HT-29 (cell line): ENCODE results near the gene SGCA. TPM values are rescaled to one million over a fixed set of nuclear protein-coding genes. Genes with fewer than 3 reads are reported as not detected.

Experiments used
- DNase-seq: peaks from one replicate; pipeline ENCODE4 v3.0.0-alpha.2; 2015; ENCODE audit warnings: low spot score
- total RNA-seq: library from RNA; depleted of rRNA; stranded (reverse); fragments of >200 nt; shearing (Covaris generic); gene quantifications from 2 replicates; pipeline ENCODE4 v1.2.3, GENCODE V29; 2014; rRNA removed

SGCA gene
- not detected in 2 replicates for total RNA-seq

DNA sequence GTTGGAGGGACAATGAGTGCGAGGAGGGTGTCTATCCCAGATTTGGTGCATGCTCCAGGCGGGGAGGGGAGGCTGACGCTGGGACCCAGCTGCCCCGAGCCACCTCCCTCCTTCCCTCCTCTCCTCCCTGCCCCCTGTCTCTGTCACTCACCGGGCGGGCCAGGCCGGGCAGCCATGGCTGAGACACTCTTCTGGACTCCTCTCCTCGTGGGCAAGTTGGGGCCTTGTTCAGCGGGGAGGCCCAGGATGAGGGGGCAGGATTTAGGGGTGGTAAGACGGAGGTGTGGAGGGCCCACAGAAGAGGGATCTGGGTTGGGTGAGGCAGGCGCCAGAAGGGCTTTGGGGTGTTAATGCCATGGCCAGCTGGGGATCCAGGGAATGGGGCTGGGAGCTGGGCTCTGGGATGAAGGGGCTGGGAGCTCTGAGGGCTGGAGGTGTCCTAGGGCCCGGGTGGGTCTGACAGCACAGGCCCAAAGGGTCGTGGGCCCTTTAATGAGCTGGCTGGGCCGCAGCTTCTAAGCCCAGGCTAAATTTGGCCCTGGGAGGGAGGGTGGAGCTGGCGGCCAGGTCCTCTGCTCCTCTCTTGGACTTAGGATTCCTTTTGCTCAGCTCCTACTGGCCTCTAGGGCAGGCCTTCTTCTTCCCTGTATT is at the start of gene SGCA:
TSS of gene SGCA (plus strand) at position 139 of the 651 bp plus-strand sequence. CDS start at position 175, 36 bp downstream.
- no peak for DNase-seq

DNA sequence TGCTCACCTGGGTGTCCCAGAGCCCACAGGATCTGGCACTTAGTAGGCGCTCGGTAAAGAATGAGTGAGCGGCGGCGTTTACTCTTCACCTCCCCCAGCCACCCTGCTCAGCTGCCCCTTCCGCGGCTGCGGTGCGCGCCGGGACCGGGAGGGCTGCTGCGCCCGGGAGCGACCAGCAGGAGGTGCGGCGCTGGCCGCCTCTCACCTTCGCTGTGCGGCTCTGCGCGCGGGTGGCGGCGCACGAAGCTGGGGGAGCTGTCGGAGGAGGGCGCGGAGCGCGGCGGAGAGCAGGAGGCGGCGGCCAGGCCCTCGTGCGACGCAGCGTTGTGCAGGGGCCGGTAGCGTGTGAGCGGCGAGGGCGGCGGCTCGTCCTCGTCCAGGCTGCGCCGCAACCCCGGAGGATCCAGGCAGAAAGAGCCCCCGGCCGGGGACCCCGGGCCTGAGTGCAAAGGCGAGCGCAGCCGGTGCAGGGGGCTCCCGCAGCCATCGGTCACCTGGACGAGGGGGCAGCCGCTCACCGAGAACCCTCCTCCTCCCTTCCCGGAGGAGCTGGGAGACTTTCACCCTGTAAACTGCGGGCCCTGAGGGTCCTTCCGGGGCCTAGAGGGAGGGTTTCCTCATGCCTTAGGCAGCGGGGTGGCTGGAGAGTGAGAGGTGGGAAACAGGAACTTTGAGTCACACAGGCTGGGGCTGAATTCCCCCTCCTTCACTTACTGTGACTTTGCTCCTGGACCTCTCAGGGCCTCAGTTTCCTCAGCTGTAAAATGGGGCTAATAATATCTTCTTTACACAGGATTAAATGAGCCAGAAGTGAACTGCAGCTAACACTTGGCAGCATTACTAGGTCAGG is 48.4 kb upstream of the SGCA start:
- peak; percentile 65 for DNase-seq

DNA sequence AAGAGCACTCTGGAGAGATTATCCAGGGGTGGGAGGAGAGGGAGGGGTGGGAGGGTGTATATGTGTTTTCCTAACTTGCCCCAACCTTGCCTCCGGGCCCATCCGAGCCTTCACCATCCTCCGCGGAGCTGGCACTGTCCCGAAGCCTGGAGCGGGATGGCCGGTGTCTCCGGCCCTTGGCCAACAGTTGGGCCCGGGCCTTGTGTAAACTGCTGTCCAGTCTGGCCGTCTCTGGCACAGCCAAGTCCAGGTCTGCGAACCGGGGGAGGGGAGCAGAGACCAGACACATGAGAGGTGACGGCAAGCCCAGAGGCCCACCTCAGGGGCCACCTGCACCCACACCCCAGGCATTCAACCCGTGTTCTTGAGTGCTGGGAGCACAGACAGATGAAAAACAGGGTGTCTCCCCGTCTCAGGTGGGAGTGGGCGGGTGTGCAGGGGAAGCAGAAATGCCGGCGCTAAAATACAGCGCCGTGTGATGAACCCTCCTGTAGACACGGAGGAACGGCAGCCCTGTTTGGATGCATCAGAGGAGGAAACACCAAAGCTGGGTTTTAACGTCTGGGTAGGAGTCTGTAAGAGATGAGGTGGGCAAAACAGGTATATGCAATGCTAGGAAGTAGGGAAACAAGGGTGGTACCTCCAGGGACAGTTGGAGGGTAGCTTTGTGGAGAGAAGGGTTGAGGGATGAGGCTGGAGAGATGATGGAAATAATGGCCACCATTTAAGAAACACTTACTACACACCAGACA is 47.6 kb upstream of the SGCA start:
- no peak for DNase-seq

DNA sequence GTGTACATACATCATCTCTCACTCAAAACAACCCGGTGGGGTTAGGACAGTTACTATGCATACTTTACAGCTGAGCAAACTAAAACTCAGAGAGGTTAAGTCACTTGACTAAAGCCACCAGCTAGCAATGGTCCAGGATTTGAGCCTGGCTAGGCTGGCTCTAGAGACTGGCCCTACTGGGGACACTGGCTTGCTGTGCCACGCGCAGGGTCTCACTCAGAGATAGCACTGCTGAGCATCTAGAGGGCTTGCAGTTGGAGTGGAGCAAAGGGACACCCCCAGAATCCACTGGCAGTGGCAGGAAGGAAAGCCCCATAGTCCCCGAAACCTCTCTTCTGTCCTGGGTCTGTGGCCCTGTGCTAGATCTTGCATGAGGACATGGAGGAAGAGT is 47.0 kb upstream of the SGCA start:
- no peak for DNase-seq

DNA sequence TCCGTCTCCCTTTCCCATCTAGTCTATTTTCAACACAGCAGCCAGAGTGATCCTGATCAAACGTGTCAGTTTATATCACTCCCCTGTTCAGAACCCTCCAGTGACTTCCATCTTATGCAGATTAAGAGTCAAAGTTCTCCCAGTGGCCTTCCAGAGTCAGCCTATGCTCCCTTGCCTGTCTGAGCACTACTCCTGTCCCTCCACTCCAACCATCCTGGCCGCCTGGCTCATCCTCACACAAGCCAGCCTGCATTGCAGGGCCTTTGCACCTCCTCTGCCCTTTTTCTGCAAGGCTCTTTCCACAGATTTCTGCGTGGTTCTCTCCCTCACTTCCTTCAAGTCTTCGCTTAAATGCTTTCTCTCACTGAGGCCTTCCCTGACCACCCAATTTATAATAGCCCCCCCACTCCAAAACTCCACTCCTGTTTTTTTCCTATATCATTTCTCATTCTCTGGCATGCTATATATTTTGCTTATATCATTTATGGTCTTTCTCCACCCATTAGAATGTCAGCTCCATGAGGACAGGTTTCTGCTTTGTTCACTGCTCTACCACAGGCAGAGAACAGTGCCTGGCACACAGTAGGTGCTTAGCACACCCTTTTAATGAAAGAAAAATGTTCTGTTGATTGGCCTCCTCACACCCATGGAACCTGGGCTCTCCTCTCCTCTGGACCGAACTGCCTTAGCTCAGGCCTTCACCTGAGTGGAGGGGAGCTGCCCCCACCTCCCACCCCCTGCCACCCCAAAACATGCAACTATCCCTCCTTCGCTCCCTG is 45.1 kb upstream of the SGCA start:
- DNase-seq: no peak

DNA sequence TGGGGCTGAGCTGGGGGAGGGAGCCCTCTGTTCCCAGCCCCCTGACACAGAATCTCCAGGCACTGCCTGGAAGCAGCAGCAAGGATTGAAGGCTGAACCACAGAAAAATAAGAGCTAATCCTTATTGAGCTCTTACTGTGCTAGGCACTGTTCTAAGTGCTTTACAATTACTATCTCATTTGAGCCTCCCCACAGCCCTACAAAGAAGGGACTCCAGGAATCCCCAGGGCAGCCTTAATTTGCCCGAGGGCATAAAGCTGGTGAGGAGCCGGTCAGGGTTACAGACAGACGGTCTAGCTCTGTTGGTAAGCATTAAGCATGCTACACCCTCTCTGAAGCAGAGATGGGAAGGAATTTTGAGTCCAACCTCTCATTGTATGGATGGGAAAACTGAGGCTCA is 42.9 kb upstream of the SGCA start:
- DNase-seq: no peak

DNA sequence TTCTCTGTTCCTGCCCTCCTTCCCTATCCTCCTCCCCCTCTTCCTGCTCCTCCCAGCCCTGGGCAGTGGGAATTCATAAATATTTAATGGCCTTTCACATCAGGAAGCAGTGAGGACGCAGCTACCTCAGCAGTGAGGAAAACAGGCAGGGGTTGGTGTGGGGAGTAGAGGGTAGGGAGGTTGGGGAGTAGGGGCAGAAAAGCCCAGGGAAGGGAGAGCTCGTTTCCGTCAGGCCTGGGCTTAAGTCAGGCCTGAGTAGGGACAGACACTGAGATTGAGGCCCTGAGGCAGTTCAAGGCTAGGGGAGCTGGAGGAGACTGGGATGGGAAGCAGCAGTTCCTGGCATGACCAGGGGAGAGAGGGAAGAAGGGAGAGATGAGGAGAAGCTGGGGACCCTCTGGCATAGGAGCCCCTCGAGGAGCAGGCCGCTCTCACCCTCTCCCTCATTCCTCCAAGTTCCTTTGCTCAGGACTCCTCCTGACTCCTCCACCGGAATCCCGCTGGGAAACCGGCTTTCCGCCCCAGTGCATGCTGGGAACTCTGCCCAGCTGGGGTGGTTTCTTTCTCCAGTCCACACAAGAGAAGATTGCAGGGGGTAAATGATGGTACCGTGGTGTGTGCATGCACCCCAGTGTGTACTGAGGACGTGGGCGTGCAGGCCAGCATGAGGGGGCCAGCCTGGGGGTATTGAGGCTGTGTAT is 42.0 kb upstream of the SGCA start:
- peak; percentile 53 for DNase-seq

DNA sequence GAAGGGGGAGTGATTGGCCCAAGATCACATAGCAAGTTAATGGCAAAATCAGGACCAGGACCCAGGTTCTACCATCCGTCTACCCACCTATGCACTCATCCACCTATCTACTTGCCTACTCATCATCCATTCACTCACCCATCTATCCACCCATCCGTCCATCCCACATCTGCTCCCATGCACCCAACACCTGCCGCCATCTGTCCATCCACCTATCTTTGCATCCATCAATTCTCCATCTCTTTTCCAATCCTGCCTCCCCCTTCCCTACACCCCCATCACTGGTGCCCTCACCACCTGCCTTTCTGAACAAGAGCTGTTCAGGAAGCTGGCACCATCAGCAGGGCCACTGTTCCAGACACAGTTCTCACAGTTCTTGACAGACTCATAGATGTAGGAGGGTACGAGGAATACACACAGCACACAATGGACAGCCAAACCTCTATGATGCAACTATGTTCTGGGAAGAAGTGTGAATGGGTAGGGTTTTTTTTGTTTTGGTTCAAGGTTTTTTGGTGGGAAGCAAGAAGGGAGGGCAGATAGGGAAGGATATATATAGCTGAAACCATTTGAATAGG is 40.3 kb upstream of the SGCA start:
- DNase-seq: no peak

DNA sequence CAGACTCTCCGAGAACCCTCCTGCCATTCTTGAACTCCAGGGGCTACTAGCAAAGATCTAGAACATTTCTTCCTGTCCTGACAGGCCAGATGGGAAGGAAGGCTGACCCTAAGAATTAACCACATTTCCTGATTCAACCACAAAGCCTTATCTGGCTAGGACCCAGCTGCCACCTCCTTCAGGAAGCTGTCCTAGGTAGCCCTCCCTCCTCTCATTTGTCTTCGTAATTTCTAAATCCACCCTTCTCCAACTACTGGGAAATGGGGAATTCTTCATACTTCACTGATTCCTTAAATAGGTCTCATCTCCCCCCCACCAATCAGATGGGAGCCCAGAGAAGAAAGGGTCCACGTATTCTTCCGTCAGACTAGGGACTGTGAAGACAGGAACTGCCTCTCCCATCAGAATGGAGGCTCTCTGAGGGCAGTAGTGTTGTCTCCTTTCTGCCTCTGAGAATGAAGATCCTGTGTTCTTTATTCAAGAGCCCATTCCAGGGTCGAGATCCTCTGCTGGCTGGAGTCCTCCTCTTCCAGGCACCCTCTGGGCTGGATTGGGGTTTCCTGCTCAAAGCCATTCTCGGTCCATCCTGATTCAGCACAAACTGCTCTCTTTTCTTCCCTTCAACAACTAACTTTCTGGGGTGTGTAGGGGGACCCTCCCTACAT is 38.0 kb upstream of the SGCA start:
- peak; percentile 18 for DNase-seq

DNA sequence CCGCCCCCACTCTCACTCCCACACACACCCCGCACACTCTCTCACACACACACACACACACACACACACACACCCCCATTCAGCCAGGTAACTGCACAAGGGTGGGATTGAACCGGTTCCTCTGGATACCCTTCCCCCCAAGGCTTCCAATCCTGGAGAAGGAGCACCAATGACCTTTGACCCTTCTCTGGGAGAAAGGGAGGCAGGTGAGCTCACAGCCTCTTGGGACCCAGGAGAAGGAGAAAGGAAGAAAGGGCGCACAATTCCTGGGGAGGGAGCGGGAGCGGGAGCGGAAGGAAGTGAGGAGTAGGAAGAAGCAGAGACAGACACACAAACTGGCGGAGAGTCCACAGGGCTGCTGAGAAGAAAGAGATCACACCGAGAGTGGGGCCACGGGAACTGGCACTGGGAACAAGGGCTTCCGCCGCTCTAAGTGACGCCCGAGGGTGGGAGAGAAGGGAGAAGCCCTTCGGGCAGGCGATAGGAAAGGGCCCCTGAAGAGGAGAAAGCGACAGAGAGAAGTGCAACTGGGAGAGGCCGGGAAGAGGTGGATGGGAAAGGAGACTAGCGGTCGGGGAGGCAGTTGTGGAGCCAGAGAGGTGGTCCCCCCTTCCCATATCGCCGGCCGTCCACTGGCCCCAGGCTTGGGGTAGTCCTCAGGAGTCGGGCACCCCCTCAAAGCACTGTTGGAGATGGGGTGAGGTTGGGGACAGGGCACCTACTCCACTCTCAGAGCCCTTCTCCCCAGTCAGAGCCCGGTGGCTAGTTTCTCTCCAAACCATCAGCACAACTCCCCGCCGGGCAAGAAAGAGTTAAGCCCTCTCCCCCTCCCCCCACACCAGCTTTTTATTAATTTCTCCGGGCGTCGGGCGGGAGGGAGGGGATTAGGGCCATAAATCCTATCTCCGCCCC is 37.1 kb upstream of the SGCA start:
- peak; percentile 54 for DNase-seq

DNA sequence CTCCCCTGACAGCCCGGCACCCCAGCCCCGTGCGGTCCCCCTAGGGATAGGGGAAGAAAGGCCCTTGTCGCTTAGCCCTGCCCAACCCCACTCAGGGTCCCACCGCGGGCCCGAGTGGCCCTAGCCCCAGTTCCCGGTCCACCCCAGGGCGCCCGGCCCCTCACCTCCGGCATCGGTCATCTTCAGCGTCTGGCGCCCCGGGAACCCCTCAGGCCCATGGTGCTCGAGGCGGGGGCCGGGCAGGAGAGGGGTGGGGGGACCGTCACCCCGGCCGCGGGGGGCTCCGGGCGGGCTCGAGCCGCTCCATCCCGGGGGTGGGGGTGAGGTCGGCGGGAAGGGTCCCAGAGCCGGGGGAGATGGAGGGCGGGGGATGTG is 36.5 kb upstream of the SGCA start:
- DNase-seq: no peak

DNA sequence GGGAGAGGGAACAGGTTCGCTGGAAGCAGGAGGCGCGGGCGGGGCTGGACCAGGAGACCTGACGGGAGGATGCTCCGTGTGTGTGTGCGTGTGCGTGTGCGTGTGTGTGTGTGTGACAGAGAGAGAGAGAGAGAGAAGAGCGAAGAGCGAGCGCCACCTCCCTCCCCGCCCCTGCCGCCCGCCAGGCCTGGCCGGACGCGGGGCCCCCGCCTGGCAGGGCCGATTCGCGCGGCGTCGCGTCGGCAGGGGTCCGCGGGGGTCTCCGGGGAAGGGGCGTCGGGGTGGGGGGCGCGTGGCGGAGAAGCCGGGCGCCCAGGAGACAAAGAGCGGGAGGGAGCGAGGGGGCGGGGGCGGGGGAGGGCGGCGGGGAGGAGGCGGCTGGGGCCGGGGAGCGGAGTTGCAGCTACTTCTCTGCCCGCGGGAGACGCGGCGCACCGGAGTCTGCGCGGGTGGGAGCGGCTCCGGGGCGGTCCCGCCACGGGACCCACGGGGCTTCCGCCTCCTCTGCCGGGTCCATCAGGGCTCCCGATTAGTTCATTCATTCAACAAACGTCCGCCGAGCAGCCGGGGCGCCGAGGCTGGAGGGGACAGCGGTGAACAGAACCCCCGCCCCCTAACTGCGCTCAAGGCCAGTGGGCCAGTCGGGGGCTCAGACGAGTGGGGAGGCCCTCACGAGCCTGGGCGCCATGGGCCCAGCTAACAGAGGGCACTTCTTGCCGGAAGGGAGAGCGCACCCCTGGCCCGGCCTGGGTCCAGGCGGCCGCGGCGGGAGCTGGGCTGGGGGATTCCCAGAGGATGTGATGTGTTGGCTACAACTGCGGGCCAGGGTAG is 35.9 kb upstream of the SGCA start, which contains the start of gene SAMD14:
TSS of gene SAMD14 (minus strand) at position 433 of the 831 bp plus-strand sequence. CDS start 5,201 bp downstream, outside the sequence.
- DNase-seq: peak; percentile 46

DNA sequence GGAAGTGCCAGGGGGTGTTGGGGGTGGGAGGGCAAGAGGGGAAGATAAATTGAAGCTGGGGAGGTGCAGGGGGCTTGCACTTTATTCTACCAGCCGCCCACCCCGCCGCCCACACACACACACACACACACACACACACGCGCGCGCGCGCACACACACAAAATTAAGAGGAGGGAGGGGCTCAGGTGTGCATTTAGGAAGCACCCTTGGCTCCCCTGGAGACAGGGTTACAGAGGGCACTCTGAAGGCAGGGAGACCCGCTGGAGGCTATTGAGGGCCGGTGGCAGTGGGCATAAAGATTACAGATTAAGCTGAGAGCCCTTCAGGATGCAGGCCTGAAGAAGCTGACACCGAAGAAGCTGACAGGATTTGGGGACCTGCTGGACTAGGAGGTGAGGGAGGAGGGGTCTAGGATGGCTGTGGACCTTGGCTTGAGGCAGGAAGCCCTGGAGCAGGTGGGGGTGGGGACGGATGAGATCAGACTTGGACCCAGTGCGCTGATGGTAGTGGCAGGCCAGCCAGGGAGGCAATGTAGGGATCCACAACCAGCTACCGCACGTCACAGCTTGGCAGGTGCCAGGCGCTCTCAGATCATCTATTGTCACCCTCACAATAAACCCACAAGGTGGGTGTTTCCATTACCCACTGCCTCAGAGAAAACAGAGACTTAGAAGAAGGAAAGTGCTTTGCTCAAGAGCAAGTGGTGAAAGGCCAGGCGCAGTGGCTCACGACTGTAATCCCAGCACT is 35.1 kb upstream of the SGCA start:
- DNase-seq: no peak

DNA sequence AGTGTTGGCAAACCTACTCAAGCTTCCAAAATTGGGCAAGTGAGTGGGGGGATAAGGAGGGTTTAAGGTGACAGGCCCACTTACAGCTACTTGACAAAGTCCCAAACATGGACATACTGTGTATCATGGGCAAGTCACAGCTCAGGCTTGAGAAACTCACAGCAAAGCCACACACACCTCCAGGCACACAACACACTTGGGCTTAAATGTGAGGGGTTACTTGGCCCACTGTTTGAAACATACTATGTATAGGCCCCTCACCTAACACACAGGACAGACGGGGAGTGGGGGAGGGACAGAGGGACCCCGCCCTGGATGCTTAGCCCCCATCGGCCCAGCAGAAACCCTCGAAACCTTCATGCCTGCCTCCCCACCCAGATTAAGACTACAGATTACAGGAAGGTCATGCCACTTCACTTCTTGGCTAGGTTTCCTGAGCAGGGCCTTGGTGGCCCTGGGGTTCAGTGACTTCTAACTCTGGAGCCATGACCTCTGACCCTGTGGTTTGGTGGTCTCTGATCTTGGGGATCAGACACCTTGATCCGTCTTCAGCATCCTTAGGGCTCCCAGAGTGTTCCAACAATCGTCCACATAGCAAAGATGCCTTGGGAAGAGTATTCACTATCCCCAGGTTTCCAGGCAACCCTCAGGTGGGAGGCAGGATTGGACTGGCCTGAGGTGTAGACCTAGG is 33.6 kb upstream of the SGCA start:
- no peak for DNase-seq

DNA sequence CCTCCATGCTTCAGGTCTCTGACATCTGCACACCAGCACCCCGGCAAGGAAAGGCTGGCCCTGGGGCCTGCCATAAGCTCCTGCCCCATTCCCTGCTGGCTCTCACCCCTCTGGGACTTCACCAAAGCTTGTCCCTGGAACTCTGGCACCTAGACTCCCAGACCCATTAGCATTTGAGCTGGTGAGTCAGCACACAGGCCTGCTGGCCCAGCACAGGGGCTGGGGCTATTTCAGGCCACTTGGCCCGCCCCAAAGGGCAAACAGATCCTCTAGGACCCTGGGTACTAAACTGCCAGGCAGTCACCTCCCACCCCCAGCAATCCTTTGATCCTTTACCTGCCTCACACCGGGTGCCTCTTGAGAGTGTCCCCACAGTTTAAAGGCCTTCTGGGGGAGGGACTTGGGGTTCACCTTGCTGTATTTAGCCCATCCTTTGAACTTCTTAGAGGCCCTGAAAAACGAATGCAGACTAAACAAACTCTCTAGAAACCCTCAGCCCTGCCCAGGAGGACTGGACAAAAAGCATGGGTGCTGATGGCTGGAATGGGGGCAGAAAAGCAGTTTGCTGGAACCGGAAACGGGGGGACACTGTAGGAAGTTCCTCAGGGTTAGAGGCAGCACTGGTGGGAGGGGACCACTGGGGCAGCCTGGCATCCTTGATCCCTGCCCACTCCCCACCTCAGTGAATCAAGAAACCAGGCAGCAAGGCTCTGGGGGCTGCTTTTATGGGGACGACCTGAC is 32.6 kb upstream of the SGCA start:
- peak; percentile 50 for DNase-seq

DNA sequence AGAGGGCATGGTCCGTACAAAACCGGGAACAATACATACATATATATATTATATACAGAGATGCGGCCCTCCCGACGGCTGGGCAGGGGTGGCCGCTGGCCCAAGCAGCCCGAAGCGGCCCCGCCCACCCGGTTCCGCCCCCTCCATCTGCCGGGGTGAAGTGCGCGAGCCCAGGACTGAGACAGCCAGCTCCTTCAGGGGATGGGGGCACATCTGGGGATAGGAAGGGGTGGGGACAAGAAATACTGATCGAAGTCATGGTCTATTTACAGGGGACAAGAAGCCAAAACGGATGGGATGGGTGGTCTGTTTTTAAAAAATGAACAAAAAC is 32.1 kb upstream of the SGCA start:
- no peak for DNase-seq
